ENCODE measurements around the gene LUZP4. TPM values are rescaled to one million over a fixed set of nuclear protein-coding genes. Genes with fewer than 3 reads are reported as not detected.
A peak's percentile ranks its signal among the peaks of the same experiment; 100 is the strongest.
"Not testable (repeated sequence)": the region's sequence is repeated elsewhere in the genome, so short reads cannot be mapped to it uniquely, and the experiment has no call there.

Gene LUZP4
- total and polyA plus RNA-seq, 2 donors, result not detected

DNA sequence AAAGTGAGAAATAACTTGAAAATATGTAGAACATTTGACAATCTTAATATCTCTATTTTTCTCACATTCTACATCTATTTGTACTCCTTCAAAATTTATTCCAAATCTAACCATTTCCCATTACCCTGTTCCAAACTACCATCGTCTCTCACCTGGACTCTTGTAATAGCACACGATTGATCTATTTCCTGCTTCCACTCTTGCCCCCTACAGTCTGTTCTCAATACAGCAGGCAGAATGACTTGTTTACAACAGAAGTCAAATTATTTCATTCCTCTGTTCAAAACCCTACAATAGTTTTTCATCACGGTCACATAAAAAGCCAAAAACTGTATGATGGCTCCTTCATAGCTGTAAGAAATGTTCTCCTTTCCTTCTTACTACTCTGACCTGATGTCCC, 21.1 kb upstream of the LUZP4 start:
- H3K36me3 ChIP-seq (ENCODE audit: control insufficient read depth in 2 of 2, insufficient read depth in 2 of 2, low read length in 1 of 2), result no peaks in the 10 kb centered on the region

DNA sequence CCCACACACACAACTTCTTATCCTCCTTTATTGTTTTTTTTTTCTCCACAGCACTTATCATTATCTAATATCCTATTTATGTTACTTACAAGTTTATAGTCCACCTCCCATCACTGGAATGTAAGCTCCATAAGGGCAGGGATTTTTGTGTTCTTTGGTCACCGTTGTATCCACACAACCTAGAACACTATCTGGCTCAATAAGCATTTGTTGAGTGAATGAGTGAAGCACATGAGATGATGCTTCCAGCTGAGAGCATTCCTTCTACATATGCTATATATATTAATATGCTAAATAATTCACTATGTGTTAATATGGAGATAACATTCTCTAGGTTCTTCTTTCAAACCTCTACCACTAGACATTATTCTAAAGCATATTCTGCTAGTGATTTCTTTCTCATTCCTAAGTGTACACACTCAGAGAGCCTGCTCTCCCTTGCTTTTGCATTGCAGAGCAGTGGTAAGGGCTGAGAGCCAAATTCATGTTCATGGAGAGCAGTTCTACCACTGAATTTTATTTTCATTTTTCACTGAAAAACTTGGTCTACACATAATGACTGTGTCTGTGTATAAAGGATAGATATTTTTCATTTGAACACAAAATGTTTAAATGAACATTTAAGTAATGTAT, 20.3 kb upstream of the LUZP4 start:
- Histone ChIP-seq H3K4me3 (ENCODE audit: low read length in 2 of 2) (no peak overlapping the region), H3K27ac (ENCODE audit: low read depth in 1 of 2, low read length in 1 of 2) (no peak overlapping the region), H3K4me1 (ENCODE audit: control insufficient read depth in 2 of 2, insufficient read depth in 2 of 2, low read length in 2 of 2) (no peaks in the 10 kb centered on the region), H3K36me3 (ENCODE audit: control insufficient read depth in 2 of 2, insufficient read depth in 2 of 2, low read length in 1 of 2) (no peaks in the 10 kb centered on the region), H3K27me3 (ENCODE audit: control insufficient read depth in 2 of 2, insufficient read depth in 1 of 2, low read length in 1 of 2) (no peaks in the 10 kb centered on the region), H3K9me3 (ENCODE audit: control insufficient read depth in 2 of 2, insufficient read depth in 1 of 2, low read length in 1 of 2) (no peaks in the 10 kb centered on the region)
- no peak for DNase-seq (ENCODE audit: low read depth in 6 of 9, low spot score in 9 of 9)
- WGBS, result 93% methylated on average over 1 of the region's 1 CpG

More for the DNA sequence above, 21.1 kb upstream of the LUZP4 start:
- WGBS, result 54% methylated on average over 3 of the region's 3 CpGs
- H3K4me1 ChIP-seq (ENCODE audit: control insufficient read depth in 2 of 2, insufficient read depth in 2 of 2, low read length in 2 of 2), result no peaks in the 10 kb centered on the region
- no peak overlapping the region for H3K27ac ChIP-seq (ENCODE audit: low read depth in 1 of 2, low read length in 1 of 2)
- no peak overlapping the region for H3K4me3 ChIP-seq (ENCODE audit: low read length in 2 of 2)
- DNase-seq (ENCODE audit: low read depth in 6 of 9, low spot score in 9 of 9), result peak in 2 of 9 donors; percentile 1 to 2
- no peaks in the 10 kb centered on the region for H3K27me3 ChIP-seq (ENCODE audit: control insufficient read depth in 2 of 2, insufficient read depth in 1 of 2, low read length in 1 of 2)
- H3K9me3 ChIP-seq (ENCODE audit: control insufficient read depth in 2 of 2, insufficient read depth in 1 of 2, low read length in 1 of 2), result no peaks in the 10 kb centered on the region

DNA sequence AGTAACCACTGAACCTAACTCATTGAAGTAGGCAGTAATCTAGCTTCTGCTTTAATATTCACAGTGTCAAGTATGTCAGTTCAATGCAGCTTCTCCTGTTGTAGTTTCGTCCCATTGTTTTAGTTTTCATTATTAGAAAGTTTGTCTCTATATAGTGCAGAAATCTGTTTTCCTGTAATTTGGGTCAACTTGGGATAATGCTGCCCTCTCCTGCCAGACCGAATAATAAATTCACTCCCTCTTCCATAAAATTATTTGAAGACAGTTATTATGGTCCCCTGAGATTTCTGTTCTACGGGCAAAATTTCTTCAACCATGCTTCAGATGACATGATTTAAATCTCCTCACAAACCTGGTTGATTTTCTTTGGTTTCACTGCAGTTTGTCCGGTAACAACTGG, 4.6 kb upstream of the LUZP4 start:
- Histone ChIP-seq H3K4me3 (ENCODE audit: low read length in 2 of 2) (no peak overlapping the region), H3K36me3 (ENCODE audit: control insufficient read depth in 2 of 2, insufficient read depth in 2 of 2, low read length in 1 of 2) (no peaks in the 10 kb centered on the region), H3K27me3 (ENCODE audit: control insufficient read depth in 2 of 2, insufficient read depth in 1 of 2, low read length in 1 of 2) (no peaks in the 10 kb centered on the region), H3K27ac (ENCODE audit: low read depth in 1 of 2, low read length in 1 of 2) (no peak overlapping the region), H3K9me3 (ENCODE audit: control insufficient read depth in 2 of 2, insufficient read depth in 1 of 2, low read length in 1 of 2) (no peaks in the 10 kb centered on the region), H3K4me1 (ENCODE audit: control insufficient read depth in 2 of 2, insufficient read depth in 2 of 2, low read length in 2 of 2) (no peaks in the 10 kb centered on the region)
- no peak for DNase-seq (ENCODE audit: low read depth in 6 of 9, low spot score in 9 of 9)
- 65% methylated on average over 4 of the region's 4 CpGs for WGBS

DNA sequence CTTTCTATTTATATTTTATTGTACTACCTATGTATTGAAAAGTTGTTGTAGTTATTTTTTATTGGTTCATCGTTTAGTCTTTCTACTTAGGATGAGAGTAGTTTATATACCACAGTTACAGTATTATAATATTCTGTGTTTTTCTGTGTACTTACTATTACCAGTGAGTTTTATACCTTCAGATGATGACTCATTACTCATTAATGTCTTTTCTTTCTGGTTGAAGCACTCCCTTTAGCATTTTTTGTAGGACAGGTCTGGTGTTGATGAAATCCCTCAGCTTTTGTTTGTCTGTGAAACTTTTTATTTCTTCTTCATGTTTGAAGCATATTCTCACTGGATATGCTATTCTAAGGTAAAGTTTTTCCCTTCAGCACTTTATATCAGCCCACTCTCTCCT, 7.7 kb downstream of the LUZP4 start:
- H3K4me1 ChIP-seq (ENCODE audit: control insufficient read depth in 2 of 2, insufficient read depth in 2 of 2, low read length in 2 of 2), result no peaks in the 10 kb centered on the region
- no peak for DNase-seq (ENCODE audit: low read depth in 6 of 9, low spot score in 9 of 9)
- H3K27me3 ChIP-seq (ENCODE audit: control insufficient read depth in 2 of 2, insufficient read depth in 1 of 2, low read length in 1 of 2), result no peaks in the 10 kb centered on the region
- H3K36me3 ChIP-seq (ENCODE audit: control insufficient read depth in 2 of 2, insufficient read depth in 2 of 2, low read length in 1 of 2), result no peaks in the 10 kb centered on the region
- WGBS, result 97% methylated on average over 1 of the region's 1 CpG
- no peak overlapping the region for H3K27ac ChIP-seq (ENCODE audit: low read depth in 1 of 2, low read length in 1 of 2)
- H3K4me3 ChIP-seq (ENCODE audit: low read length in 2 of 2), result no peak overlapping the region
- H3K9me3 ChIP-seq (ENCODE audit: control insufficient read depth in 2 of 2, insufficient read depth in 1 of 2, low read length in 1 of 2), result no peaks in the 10 kb centered on the region

DNA sequence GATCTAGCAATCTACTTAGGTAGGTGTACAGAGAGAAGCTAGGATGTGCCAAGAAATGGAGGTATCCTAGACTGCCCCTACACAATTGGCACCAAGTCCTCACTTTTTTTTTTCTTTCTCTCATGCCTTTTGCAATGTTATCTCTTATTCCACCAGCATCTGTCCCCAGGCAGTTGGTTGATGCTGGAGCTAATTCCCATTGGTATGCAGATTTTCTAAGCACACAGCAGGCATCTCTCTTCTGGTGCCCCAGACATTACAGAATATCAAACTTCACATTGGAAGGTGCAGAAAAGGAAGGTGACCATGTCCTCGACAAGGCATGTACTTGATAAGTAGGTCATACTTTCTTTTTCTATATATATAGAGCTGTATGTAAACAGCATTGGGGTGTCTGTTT, 21.6 kb downstream of the LUZP4 start:
- DNase-seq (ENCODE audit: low read depth in 6 of 9, low spot score in 9 of 9), result no peak
- no peak overlapping the region for H3K27ac ChIP-seq (ENCODE audit: low read depth in 1 of 2, low read length in 1 of 2)
- no peaks in the 10 kb centered on the region for H3K9me3 ChIP-seq (ENCODE audit: control insufficient read depth in 2 of 2, insufficient read depth in 1 of 2, low read length in 1 of 2)
- H3K36me3 ChIP-seq (ENCODE audit: control insufficient read depth in 2 of 2, insufficient read depth in 2 of 2, low read length in 1 of 2), result no peaks in the 10 kb centered on the region
- H3K4me3 ChIP-seq (ENCODE audit: low read length in 2 of 2), result no peak overlapping the region
- peaks cover 0 to 2% of the 10 kb centered on the region in 2 donors for H3K4me1 ChIP-seq (ENCODE audit: control insufficient read depth in 2 of 2, insufficient read depth in 2 of 2, low read length in 2 of 2)
- peaks cover 0 to 5% of the 10 kb centered on the region in 2 donors for H3K27me3 ChIP-seq (ENCODE audit: control insufficient read depth in 2 of 2, insufficient read depth in 1 of 2, low read length in 1 of 2)
- WGBS, result 79% methylated on average over 1 of the region's 1 CpG

DNA sequence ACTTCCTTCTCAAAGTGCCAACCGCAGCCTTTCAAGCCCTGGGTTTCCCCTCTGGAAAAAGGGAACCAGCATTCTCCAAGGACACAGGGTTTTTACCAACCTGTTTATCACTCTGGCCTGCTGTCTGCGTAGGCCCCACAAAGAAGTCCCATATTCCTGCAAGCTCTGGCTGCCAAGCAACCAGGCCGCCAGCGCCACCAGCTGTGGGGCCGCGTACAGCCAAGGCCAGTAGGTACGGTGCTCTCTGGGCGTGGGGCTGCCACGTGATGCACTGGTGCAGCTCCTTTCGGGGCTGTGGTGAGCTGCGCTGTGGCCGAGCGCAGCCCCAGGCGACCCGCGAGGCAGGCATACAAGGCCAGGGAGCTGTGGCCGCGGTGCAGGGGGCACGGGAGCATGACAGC, 22.1 kb downstream of the LUZP4 start:
- Histone ChIP-seq H3K27me3 (ENCODE audit: control insufficient read depth in 2 of 2, insufficient read depth in 1 of 2, low read length in 1 of 2) (peaks cover 0 to 5% of the 10 kb centered on the region in 2 donors), H3K9me3 (ENCODE audit: control insufficient read depth in 2 of 2, insufficient read depth in 1 of 2, low read length in 1 of 2) (no peaks in the 10 kb centered on the region), H3K4me1 (ENCODE audit: control insufficient read depth in 2 of 2, insufficient read depth in 2 of 2, low read length in 2 of 2) (peaks cover 0 to 2% of the 10 kb centered on the region in 2 donors), H3K4me3 (ENCODE audit: low read length in 2 of 2) (no peak overlapping the region), H3K27ac (ENCODE audit: low read depth in 1 of 2, low read length in 1 of 2) (no peak overlapping the region), H3K36me3 (ENCODE audit: control insufficient read depth in 2 of 2, insufficient read depth in 2 of 2, low read length in 1 of 2) (no peaks in the 10 kb centered on the region)
- peak in 2 of 9 donors; percentile 2 to 15 for DNase-seq (ENCODE audit: low read depth in 6 of 9, low spot score in 9 of 9)
- WGBS, result 53% methylated on average over 19 of the region's 19 CpGs

DNA sequence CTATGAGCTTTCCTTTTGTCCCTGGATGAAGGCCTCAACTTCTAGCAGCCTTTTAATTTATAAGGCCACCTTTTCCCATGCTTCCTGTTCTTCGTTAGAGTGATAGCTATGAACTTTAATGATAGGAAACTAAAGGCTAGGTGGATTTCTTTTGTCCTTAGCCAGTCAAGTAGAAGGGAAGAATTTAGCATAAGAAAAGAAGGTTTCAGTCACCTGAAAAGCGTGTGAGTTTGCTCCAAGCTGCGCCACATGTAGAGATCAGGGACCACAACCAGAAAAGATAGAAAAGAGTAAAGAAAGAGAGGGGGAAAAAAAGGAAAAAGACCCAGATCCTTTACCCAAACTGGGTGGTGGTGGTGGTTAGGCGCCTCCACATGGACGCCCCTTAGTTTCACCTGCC, 28.6 kb downstream of the LUZP4 start:
- Histone ChIP-seq H3K4me3 (ENCODE audit: low read length in 2 of 2) (no peak overlapping the region), H3K27me3 (ENCODE audit: control insufficient read depth in 2 of 2, insufficient read depth in 1 of 2, low read length in 1 of 2) (no peaks in the 10 kb centered on the region), H3K4me1 (ENCODE audit: control insufficient read depth in 2 of 2, insufficient read depth in 2 of 2, low read length in 2 of 2) (no peaks in the 10 kb centered on the region), H3K36me3 (ENCODE audit: control insufficient read depth in 2 of 2, insufficient read depth in 2 of 2, low read length in 1 of 2) (no peaks in the 10 kb centered on the region), H3K9me3 (ENCODE audit: control insufficient read depth in 2 of 2, insufficient read depth in 1 of 2, low read length in 1 of 2) (no peaks in the 10 kb centered on the region), H3K27ac (ENCODE audit: low read depth in 1 of 2, low read length in 1 of 2) (no peak overlapping the region)
- no peak for DNase-seq (ENCODE audit: low read depth in 6 of 9, low spot score in 9 of 9)
- 93% methylated on average over 5 of the region's 5 CpGs for WGBS

DNA sequence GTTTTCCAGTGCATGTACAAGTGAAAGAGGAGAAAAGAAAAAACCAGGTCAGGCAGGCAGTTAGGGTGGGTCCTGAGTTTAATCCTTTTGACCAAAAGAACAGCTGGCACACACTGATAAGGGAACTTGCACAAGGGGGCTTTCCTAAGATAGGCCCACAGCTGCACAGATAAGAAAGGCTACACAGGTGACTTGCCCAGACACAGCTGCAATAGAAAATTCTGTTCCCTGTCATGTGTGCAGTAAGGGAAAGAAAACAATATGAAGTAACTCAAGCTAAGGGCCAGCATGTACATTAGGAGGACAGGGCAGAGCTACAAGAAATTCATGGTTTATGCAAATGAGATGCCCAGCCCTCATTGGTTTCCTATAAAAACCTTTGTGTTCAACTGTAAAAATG, 32.9 kb downstream of the LUZP4 start:
- H3K4me1 ChIP-seq (ENCODE audit: control insufficient read depth in 2 of 2, insufficient read depth in 2 of 2, low read length in 2 of 2), result no peaks in the 10 kb centered on the region
- H3K27ac ChIP-seq (ENCODE audit: low read depth in 1 of 2, low read length in 1 of 2), result no peak overlapping the region
- H3K27me3 ChIP-seq (ENCODE audit: control insufficient read depth in 2 of 2, insufficient read depth in 1 of 2, low read length in 1 of 2), result no peaks in the 10 kb centered on the region
- H3K36me3 ChIP-seq (ENCODE audit: control insufficient read depth in 2 of 2, insufficient read depth in 2 of 2, low read length in 1 of 2), result no peaks in the 10 kb centered on the region
- H3K4me3 ChIP-seq (ENCODE audit: low read length in 2 of 2), result no peak overlapping the region
- no peaks in the 10 kb centered on the region for H3K9me3 ChIP-seq (ENCODE audit: control insufficient read depth in 2 of 2, insufficient read depth in 1 of 2, low read length in 1 of 2)
- DNase-seq (ENCODE audit: low read depth in 6 of 9, low spot score in 9 of 9), result no peak

DNA sequence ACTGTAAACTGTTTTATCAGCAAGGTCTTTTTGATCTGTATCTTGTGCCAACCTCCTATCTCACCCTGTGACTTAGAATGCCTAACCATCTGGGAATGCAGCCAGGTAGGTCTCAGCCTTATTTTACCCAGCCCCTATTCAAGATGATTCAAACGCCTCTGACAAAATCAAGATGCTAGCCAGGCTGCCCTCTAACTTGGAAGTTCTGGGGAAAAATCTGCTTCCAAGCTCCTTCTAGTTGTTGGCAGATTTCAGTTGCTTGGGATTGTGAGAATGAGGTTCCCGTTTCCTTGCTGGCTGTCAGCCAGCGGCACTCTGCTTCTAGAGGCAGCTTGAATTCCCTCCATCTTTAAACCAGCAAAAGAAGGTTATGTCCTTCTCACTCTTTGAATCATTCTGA, 34.7 kb downstream of the LUZP4 start:
- Histone ChIP-seq H3K4me1 (ENCODE audit: control insufficient read depth in 2 of 2, insufficient read depth in 2 of 2, low read length in 2 of 2) (no peaks in the 10 kb centered on the region), H3K27ac (ENCODE audit: low read depth in 1 of 2, low read length in 1 of 2) (no peak overlapping the region), H3K4me3 (ENCODE audit: low read length in 2 of 2) (no peak overlapping the region), H3K9me3 (ENCODE audit: control insufficient read depth in 2 of 2, insufficient read depth in 1 of 2, low read length in 1 of 2) (no peaks in the 10 kb centered on the region), H3K27me3 (ENCODE audit: control insufficient read depth in 2 of 2, insufficient read depth in 1 of 2, low read length in 1 of 2) (no peaks in the 10 kb centered on the region), H3K36me3 (ENCODE audit: control insufficient read depth in 2 of 2, insufficient read depth in 2 of 2, low read length in 1 of 2) (no peaks in the 10 kb centered on the region)
- no peak for DNase-seq (ENCODE audit: low read depth in 6 of 9, low spot score in 9 of 9)
- 94% methylated on average over 3 of the region's 3 CpGs for WGBS

- not testable (repeated sequence) for H3K4me1 ChIP-seq (ENCODE audit: control insufficient read depth in 2 of 2, insufficient read depth in 2 of 2, low read length in 2 of 2); H3K27me3 ChIP-seq (ENCODE audit: control insufficient read depth in 2 of 2, insufficient read depth in 1 of 2, low read length in 1 of 2); H3K9me3 ChIP-seq (ENCODE audit: control insufficient read depth in 2 of 2, insufficient read depth in 1 of 2, low read length in 1 of 2); H3K4me3 ChIP-seq (ENCODE audit: low read length in 2 of 2); H3K36me3 ChIP-seq (ENCODE audit: control insufficient read depth in 2 of 2, insufficient read depth in 2 of 2, low read length in 1 of 2); H3K27ac ChIP-seq (ENCODE audit: low read depth in 1 of 2, low read length in 1 of 2); DNase-seq (ENCODE audit: low read depth in 6 of 9, low spot score in 9 of 9)
- WGBS, result 95% methylated on average over 4 of the region's 4 CpGs
Measured at GRCh38 chrX:115329282-115329681, 39.8 kb downstream of the LUZP4 start.
